Uterus (tissue), 4 donors: ENCODE results near the gene EHMT1. TPM values are rescaled to one million over a fixed set of nuclear protein-coding genes. Genes with fewer than 3 reads are reported as not detected.

Source experiments
- DNase-seq, 2 donors: peaks; one replicate each; pipeline ENCODE4 v3.0.0-alpha.2; 2019 to 2020
- H3K27ac ChIP-seq, 2 donors: fragments of 200-600 bp; sonication (generic); 1 replicate in 1 of 2; 2 replicates in 1 of 2; pipeline ENCODE4 v1.5.1; 2016 to 2018
- H3K27me3 ChIP-seq, 2 donors: fragments of 200-600 bp; sonication (generic); one replicate each; pipeline ENCODE4 v1.5.1; 2018 to 2019; ENCODE audit warnings: control low read depth in 1 of 2
- H3K36me3 ChIP-seq, 2 donors: fragments of 200-600 bp; sonication (generic); one replicate each; pipeline ENCODE4 v1.5.1; 2019; ENCODE audit warnings: control low read depth in 1 of 2
- H3K4me1 ChIP-seq, 2 donors: fragments of 200-600 bp; sonication (generic); one replicate each; pipeline ENCODE4 v1.5.1; 2018 to 2019; ENCODE audit warnings: control low read depth in 1 of 2
- H3K4me3 ChIP-seq, 2 donors: fragments of 200-600 bp; sonication (generic); 1 replicate in 1 of 2; 2 replicates in 1 of 2; pipeline ENCODE4 v1.5.1; 2018 to 2019; ENCODE audit warnings: mild to moderate bottlenecking in 1 of 2
- H3K9me3 ChIP-seq, 2 donors: fragments of 200-600 bp; sonication (generic); one replicate each; pipeline ENCODE4 v1.5.1; 2019; ENCODE audit warnings: control low read depth in 1 of 2
- POLR2A ChIP-seq, 2 donors: fragments of 450-650 bp; IDR thresholded peaks; one replicate each; pipeline ENCODE4 v1.6.1; 2016; ENCODE audit warnings: antibody characterized with exemption in 2 of 2, mild to moderate bottlenecking in 1 of 2, moderate library complexity in 1 of 2
- intact Hi-C: fragments of 100-400 bp; cut with DNase I; formaldehyde crosslinking; loops from one replicate; pipeline ENCODE4 v1.15.1; 2023; ENCODE audit warnings: low total_unique reads
- total RNA-seq, 4 donors: library from RNA; depleted of rRNA in 3 of 4; stranded (reverse); fragments of >200 nt in 3 of 4; gene quantifications; one replicate each; pipeline versions ENCODE4 v1.1.0 to v1.2.4, GENCODE V29; 2014 to 2023
- TF ChIP-seq, protein P1 (sequence below), 4 experiments: fragments of 200-600 bp in 2 of 4; fragments of 450-650 bp in 2 of 4; sonication (generic) in 2 of 4; IDR thresholded peaks; one replicate each; pipeline ENCODE4 v1.5.1; 2016 to 2019; ENCODE audit warnings: antibody characterized with exemption in 4 of 4, mild to moderate bottlenecking in 2 of 4, moderate library complexity in 1 of 4
- donor health status: DM: yes; HTN: yes; CAD: no.

The EHMT1 gene
- total RNA-seq, 4 donors from 2014 or later: 32.6 to 109 (median 74.9) TPM

DNA sequence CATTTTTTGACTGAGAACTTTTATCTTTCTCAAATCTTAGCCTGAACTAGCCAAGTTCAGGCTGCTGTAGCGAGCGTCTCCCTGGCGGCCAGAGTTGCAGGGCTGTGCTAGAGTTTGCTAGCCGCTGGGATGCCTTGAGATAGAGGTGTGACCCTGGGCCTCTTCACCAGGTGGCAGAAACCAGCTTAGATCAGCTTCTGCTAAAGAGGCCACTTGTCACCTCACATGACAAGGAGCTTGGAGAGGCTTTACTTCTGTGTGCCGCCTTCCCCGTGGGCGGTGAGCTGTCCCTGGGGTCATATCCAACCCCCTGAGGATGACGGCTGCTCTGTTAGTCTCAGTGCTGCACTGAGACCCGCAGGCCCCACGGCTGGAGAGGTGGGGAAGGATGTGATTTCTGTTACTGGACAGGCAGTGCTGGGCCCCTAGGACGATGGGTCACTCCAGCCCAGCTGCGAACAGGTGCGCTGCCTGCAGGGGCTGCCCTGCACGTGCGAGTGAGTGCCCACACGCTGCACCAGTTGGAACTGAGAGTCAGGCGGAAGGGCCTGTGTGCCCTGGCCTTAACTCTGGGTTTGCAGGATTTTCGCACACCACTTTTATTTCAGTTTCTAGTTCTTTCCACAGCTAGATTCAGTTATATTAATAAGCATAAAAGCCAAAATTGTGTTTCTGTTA lies 63.8 kb downstream of the EHMT1 start:
- intact Hi-C loops: no loop called here
- Histone ChIP-seq H3K36me3 (no peaks in the 10 kb centered on the region), H3K4me1 (peaks cover 0 to 6% of the 10 kb centered on the region in 2 donors), H3K4me3 (no peak overlapping the region), H3K27me3 (no peaks in the 10 kb centered on the region), H3K9me3 (no peaks in the 10 kb centered on the region), H3K27ac (no peak overlapping the region)
- no peak for DNase-seq
- TF ChIP-seq POLR2A (IDR thresholded peaks at IDR 0.05): no peak
- TF ChIP-seq, protein P1, sequence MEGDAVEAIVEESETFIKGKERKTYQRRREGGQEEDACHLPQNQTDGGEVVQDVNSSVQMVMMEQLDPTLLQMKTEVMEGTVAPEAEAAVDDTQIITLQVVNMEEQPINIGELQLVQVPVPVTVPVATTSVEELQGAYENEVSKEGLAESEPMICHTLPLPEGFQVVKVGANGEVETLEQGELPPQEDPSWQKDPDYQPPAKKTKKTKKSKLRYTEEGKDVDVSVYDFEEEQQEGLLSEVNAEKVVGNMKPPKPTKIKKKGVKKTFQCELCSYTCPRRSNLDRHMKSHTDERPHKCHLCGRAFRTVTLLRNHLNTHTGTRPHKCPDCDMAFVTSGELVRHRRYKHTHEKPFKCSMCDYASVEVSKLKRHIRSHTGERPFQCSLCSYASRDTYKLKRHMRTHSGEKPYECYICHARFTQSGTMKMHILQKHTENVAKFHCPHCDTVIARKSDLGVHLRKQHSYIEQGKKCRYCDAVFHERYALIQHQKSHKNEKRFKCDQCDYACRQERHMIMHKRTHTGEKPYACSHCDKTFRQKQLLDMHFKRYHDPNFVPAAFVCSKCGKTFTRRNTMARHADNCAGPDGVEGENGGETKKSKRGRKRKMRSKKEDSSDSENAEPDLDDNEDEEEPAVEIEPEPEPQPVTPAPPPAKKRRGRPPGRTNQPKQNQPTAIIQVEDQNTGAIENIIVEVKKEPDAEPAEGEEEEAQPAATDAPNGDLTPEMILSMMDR (IDR thresholded peaks at IDR 0.05): no peak

DNA sequence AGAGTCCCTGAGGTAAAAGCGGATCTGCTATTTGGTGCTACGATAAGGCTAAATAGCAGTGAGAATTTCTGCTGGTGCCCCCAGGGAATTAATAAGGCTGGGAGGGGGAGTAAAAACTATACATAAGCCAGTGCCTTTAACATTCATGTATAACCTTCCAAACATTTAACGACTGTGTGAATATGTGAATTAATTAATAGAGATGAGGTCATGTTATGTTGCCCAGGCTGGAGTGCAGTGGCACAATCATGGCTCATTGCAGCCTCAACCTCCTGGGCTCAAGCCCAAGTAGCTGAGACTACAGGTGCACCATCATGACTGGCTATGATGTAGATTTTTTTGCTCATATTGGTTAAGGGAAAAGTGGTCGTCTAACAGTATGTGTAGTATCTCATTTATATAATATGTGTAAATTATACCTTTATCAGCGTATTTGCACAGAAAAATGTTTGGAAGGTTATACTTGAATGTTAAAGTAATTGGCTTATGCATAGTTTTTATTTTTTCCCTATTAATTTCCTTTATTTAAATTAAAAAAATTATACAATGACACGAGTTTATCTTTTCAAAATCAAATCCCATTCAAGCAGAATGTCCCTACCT lies 64.6 kb downstream of the EHMT1 start:
- no peak overlapping the region for H3K27ac ChIP-seq

DNA sequence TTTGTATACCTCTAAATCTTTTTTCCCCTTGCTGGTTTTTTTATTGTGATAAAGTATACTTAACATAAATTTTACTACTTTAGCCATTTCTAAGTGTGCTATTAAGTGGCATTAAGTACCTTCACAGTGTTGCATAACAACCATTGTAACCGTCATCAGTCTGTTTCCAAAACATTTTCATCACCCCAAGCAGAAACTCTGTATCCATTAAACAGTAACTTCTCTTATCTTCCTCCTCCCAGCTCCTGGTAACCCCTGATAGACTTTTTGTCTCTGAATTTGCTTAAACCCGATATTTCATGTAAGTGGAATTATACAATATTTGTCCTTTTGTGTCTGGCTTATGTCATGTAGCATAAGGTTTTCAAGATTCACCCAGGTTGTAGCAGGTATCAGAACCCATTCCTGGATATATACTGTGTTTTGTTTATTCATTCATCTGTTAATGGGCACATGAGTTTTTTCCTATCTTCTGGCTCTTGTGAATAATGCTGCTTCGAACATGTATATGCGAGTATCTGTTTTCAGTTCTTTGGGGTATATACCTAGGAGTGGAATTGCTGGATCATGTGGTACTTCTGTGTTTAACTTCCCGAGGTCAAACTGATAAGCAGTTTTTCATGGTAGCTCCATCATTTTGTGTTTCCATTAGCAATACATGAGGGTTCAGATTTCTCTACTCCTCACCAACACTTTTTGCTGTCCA lies 66.4 kb downstream of the EHMT1 start:
- Histone ChIP-seq H3K4me1 (peaks cover 0 to 6% of the 10 kb centered on the region in 2 donors), H3K36me3 (no peaks in the 10 kb centered on the region), H3K27me3 (no peaks in the 10 kb centered on the region), H3K4me3 (no peak overlapping the region), H3K27ac (no peak overlapping the region), H3K9me3 (no peaks in the 10 kb centered on the region)
- no peak for DNase-seq
- intact Hi-C loops: no loop called here
- TF ChIP-seq POLR2A (IDR thresholded peaks at IDR 0.05): no peak
- TF ChIP-seq, protein P1 (IDR thresholded peaks at IDR 0.05): no peak

More for the DNA sequence above, 64.6 kb downstream of the EHMT1 start:
- Histone ChIP-seq H3K4me3 (no peak overlapping the region), H3K9me3 (no peaks in the 10 kb centered on the region), H3K27me3 (no peaks in the 10 kb centered on the region), H3K4me1 (peaks cover 0 to 6% of the 10 kb centered on the region in 2 donors), H3K36me3 (no peaks in the 10 kb centered on the region)
- no peak for DNase-seq
- intact Hi-C loops: no loop called here
- TF ChIP-seq, protein P1 (IDR thresholded peaks at IDR 0.05): no peak
- no peak for TF ChIP-seq POLR2A (IDR thresholded peaks at IDR 0.05)

DNA sequence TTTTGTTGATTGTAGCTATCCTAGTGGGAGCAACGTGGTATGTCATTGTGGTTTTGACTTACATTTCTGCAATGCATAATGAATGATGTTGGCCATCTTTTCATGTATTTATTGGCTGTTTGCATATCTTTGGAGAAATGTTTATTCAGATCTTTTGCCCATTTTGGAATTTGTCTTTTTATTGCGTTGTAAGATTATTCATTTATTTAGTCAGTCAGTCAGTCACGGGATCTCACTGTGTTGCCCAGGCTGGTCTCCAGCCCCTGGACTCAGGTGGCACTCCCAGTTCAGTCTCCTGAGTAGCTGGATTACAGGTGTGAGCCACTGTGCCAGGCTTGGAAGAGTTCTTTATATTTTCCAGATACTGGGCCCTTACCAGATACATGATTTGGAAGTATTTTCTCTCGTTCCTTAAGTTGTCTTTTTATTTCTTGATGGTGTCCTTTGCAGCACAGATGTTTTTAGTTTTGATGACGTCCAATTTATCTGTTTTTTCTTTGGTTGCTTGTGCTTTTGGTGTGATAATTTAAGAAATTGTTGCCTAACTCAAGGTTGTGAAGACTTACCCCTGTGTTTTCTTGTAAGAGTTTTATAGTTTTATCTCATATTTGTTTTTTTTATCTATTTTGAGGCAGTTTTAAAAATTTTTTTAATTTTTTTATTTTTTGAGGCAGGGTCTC lies 67.1 kb downstream of the EHMT1 start:
- Histone ChIP-seq H3K27me3 (no peaks in the 10 kb centered on the region), H3K9me3 (no peaks in the 10 kb centered on the region), H3K36me3 (no peaks in the 10 kb centered on the region), H3K4me3 (no peak overlapping the region), H3K4me1 (peaks cover 0 to 10% of the 10 kb centered on the region in 2 donors), H3K27ac (no peak overlapping the region)
- intact Hi-C loops: no loop called here
- no peak for DNase-seq
- TF ChIP-seq, protein P1 (IDR thresholded peaks at IDR 0.05): no peak
- no peak for TF ChIP-seq POLR2A (IDR thresholded peaks at IDR 0.05)
